ENCODE data around the gene ASB13. TPM values are rescaled to one million over a fixed set of nuclear protein-coding genes. Genes with fewer than 3 reads are reported as not detected.

ASB13 gene
- total and polyA plus RNA-seq, 8 donors = 8.7 to 22.2 (median 11.8) TPM

- ATAC-seq (no peak), FAIRE-seq (no peak), DNase-seq (no peak)
- no peak overlapping the region for H3K27ac ChIP-seq
- WGBS, 2 donors = 79 to 87% methylated on average over 9 of the region's 9 CpGs
- H3K9me3 ChIP-seq = no peaks in the 10 kb centered on the region
- H3K27me3 ChIP-seq = no peaks in the 10 kb centered on the region
- no peaks in the 10 kb centered on the region for H3K36me3 ChIP-seq
- no peak overlapping the region for H3K4me3 ChIP-seq
- H3K4me1 ChIP-seq = no peaks in the 10 kb centered on the region
- TF ChIP-seq CTCF (IDR thresholded peaks at IDR 0.05) = no peak
- intact Hi-C loops (cut with DNase I) = loop anchor here in 2 of 3 donors (10.0 kb wide), 2 partner anchors 186 to 196 kb away; no protein-coding TSS in a partner anchor
These were observed 12.1 kb upstream of the ASB13 start for GRCh38 chr10:5678397-5679036.

- no peaks in the 10 kb centered on the region for H3K9me3 ChIP-seq
- H3K36me3 ChIP-seq = no peaks in the 10 kb centered on the region
- DNase-seq = no peak
- TF ChIP-seq CTCF (IDR thresholded peaks at IDR 0.05) = no peak
- intact Hi-C loops (cut with DNase I) = loop anchor here in 2 of 3 donors (10.0 kb wide), 2 partner anchors 194 to 204 kb away; no protein-coding TSS in a partner anchor
- no peak overlapping the region for H3K27ac ChIP-seq
- ATAC-seq = no peak
- FAIRE-seq = no peak
- no peaks in the 10 kb centered on the region for H3K27me3 ChIP-seq
- H3K4me3 ChIP-seq = no peak overlapping the region
- H3K4me1 ChIP-seq = peaks cover 4 to 9% (median 4%) of the 10 kb centered on the region in 3 donors
- WGBS, 2 donors = 55 to 73% methylated on average over 8 of the region's 8 CpGs
These were observed 4.4 kb upstream of the ASB13 start for GRCh38 chr10:5670662-5671375.

GRCh38 chr10:5669604-5670003, 3.2 kb upstream of the ASB13 start:
- H3K27me3 ChIP-seq = no peaks in the 10 kb centered on the region
- intact Hi-C loops (cut with DNase I) = loop anchor here in 2 of 3 donors (10.0 kb wide), 2 partner anchors 195 to 205 kb away; no protein-coding TSS in a partner anchor
- no peak for TF ChIP-seq CTCF (IDR thresholded peaks at IDR 0.05)
- ATAC-seq = no peak
- H3K9me3 ChIP-seq = no peaks in the 10 kb centered on the region
- DNase-seq = no peak
- peaks cover 4 to 18% (median 11%) of the 10 kb centered on the region in 3 donors for H3K4me1 ChIP-seq
- no peaks in the 10 kb centered on the region for H3K36me3 ChIP-seq
- H3K4me3 ChIP-seq = no peak overlapping the region
- FAIRE-seq = no peak
- no peak overlapping the region for H3K27ac ChIP-seq
- WGBS, 2 donors = 91 to 96% methylated on average over 1 of the region's 1 CpG

GRCh38 chr10:5668429-5668828, 2.0 kb upstream of the ASB13 start:
- no peaks in the 10 kb centered on the region for H3K36me3 ChIP-seq
- 50% methylated on average over 4 of the region's 4 CpGs for WGBS, 2 donors
- no peaks in the 10 kb centered on the region for H3K9me3 ChIP-seq
- DNase-seq (no peak), ATAC-seq (peak in 1 of 4 donors; percentile 8), FAIRE-seq (no peak)
- no peak for TF ChIP-seq CTCF (IDR thresholded peaks at IDR 0.05)
- no peak overlapping the region for H3K27ac ChIP-seq
- intact Hi-C loops (cut with DNase I) = no loop called here
- H3K4me3 ChIP-seq = no peak overlapping the region
- H3K27me3 ChIP-seq = no peaks in the 10 kb centered on the region
- peaks cover 4 to 18% (median 11%) of the 10 kb centered on the region in 3 donors for H3K4me1 ChIP-seq

All from pancreas (tissue), 10 donors.